ENCODE measurements around the gene SHANK3.

Gene SHANK3

DNA sequence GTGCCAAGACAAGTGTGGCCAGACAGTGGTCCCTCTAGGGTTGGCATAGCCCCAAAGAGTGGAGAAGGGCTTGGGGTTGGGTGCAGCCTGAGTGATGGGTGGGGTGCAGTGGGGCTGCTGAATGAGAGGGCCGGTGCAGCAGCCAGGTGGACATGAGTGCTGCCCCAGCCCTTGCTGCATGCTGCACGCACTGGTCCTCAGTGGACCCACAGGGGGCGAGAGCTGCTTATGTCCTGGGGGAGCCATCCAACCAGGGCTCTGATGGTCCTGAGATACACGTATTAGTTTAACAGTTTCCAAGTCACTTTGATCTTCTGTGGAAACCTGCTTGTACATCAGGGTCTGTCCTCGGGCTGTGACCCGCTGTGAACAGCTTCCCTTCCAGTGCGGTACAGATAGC lies 41.5 kb downstream of the SHANK3 start:
- no peak overlapping the region for H3K27ac ChIP-seq
- TF ChIP-seq CTCF (IDR thresholded peaks at IDR 0.05) (no peak), ZFX (IDR thresholded peaks at IDR 0.05; ENCODE audit: borderline replicate concordance) (no peak)

- no peak overlapping the region for H3K27ac ChIP-seq
- no peak for TF ChIP-seq CTCF (IDR thresholded peaks at IDR 0.05)
- no peak for TF ChIP-seq ZFX (IDR thresholded peaks at IDR 0.05; ENCODE audit: borderline replicate concordance)
These were observed 42.1 kb downstream of the SHANK3 start for GRCh38 chr22:50714631-50715179.

DNA sequence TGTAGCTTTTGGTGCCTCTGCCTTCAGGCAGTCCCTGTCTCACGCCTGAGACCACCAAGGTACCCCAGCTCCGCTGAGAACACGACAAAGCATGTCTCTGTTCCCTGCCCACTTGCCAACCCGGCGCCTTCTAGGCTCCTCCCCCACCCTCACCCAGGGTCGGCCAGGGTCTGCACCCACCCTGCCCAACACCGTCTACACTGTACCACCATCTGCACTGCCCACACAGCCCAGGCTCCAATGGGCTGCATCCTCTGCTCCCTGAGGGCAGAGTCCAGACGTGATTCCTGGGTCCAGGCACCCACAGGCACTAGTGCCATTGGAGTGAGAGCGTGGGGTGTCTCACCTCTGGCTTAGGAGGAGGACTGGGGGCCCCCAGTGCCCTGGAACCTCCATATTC lies 42.6 kb downstream of the SHANK3 start:
- H3K27ac ChIP-seq: no peak overlapping the region
- no peak for TF ChIP-seq CTCF (IDR thresholded peaks at IDR 0.05)
- TF ChIP-seq ZFX (IDR thresholded peaks at IDR 0.05; ENCODE audit: borderline replicate concordance): no peak

- TF ChIP-seq CTCF (IDR thresholded peaks at IDR 0.05) (no peak), ZFX (IDR thresholded peaks at IDR 0.05; ENCODE audit: borderline replicate concordance) (no peak)
- H3K27ac ChIP-seq: no peak overlapping the region
These were observed 43.2 kb downstream of the SHANK3 start for GRCh38 chr22:50715776-50716175.

DNA sequence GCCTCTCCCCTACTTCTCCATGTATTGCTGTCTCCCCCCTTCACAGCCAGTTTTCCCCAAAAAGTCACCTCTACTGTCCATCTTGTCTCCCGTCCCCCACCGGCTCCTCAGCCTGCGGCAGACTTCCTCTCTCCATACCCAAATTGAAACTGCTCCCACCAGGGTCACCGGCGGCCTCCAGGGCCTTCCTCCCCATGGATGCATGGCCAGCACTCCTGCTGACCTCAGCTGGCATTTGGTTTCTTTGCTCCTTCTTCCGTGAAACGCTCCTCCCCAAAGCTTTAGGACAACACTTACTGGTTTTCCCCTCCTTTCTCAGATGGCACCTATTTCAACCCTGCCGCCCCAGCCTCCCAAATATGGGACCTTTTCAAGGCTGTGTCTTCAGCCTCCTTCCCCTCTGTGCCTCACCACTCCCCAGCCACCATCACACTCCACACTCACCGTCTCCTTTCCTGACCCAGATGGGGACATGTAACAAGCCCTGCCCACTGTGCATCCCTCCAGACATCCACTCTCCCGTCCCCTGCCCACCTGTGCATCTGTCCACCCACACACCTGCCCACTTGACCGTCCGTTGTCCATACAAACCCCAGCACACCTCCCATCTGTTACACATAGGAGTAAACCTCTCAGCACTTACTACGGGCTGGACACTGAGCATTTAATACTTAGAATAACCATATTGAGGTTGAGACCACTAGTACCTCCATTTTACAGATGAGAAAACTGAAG lies 43.8 kb downstream of the SHANK3 start:
- TF ChIP-seq CTCF (IDR thresholded peaks at IDR 0.05) (no peak), ZFX (IDR thresholded peaks at IDR 0.05; ENCODE audit: borderline replicate concordance) (no peak)
- H3K27ac ChIP-seq: no peak overlapping the region

- TF ChIP-seq CTCF (IDR thresholded peaks at IDR 0.05): no peak
- no peak for TF ChIP-seq ZFX (IDR thresholded peaks at IDR 0.05; ENCODE audit: borderline replicate concordance)
- no peak overlapping the region for H3K27ac ChIP-seq
These were observed 45.2 kb downstream of the SHANK3 start for GRCh38 chr22:50717709-50718351.

DNA sequence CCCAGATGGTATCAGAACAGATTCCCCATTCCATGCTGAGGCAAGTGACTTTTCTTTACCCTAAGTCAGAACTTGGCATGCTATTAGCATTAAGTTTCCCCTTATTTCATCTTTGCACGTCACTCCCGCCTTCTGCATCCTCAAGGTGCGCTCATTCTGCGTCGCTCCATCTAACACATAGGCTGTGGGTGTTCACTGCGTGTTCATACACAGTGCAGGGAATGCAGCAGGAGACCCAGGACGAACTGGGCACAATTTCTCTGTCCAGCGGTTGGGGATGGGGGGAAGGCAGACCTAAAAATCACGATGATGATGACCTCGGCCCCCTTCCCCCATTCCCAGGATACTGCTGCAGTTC lies 45.7 kb downstream of the SHANK3 start:
- TF ChIP-seq CTCF (IDR thresholded peaks at IDR 0.05): no peak
- no peak for TF ChIP-seq ZFX (IDR thresholded peaks at IDR 0.05; ENCODE audit: borderline replicate concordance)
- no peak overlapping the region for H3K27ac ChIP-seq

Data from 22Rv1 (cell line).